K562 (cell line): ENCODE data around the gene HOXB7. TPM values are rescaled to one million over a fixed set of nuclear protein-coding genes. Genes with fewer than 3 reads are reported as not detected.

ENCODE experiments used
- ARID3A ChIP-seq: IDR thresholded peaks from 2 replicates; pipeline ENCODE4 v1.6.1; 2012; ENCODE audit warnings: low read depth, low read length, improper control_type of control experiment, borderline replicate concordance
- ATF2 ChIP-seq: sonication (generic); formaldehyde crosslinking; IDR thresholded peaks from 2 replicates; pipeline ENCODE4 v1.8.1; 2022; ENCODE audit warnings: missing genetic modification reagents
- ATF4 ChIP-seq: fragments of 450-650 bp; formaldehyde crosslinking; IDR thresholded peaks from 2 replicates; pipeline ENCODE4 v1.4.0; 2022; ENCODE audit warnings: mild to moderate bottlenecking, moderate library complexity
- CBX5 ChIP-seq: IDR thresholded peaks from 2 replicates; pipeline ENCODE4 v1.6.1; 2014; ENCODE audit warnings: low read depth, borderline replicate concordance
- DMBX1 ChIP-seq: fragments of 250-450 bp; sonication (Bioruptor Pico); IDR thresholded peaks from 2 replicates; pipeline ENCODE4 v1.8.0; 2022; ENCODE audit warnings: inconsistent platforms, mild to moderate bottlenecking, moderate library complexity, borderline replicate concordance
- E2F6 ChIP-seq, 2 experiments: IDR thresholded peaks; 2 replicates each; pipeline ENCODE4 v1.6.1; 2011; ENCODE audit warnings: borderline replicate concordance in 1 of 2, control low read depth in 1 of 2, low read depth in 1 of 2, low read length in 1 of 2, mild to moderate bottlenecking in 1 of 2, mixed read lengths in 1 of 2, moderate library complexity in 1 of 2; ENCODE audit not compliant: insufficient read depth in 1 of 2, insufficient read length in 1 of 2, poor library complexity in 1 of 2, severe bottlenecking in 1 of 2; ENCODE audit errors: extremely low read depth in 1 of 2
- GABPA ChIP-seq: fragments of 200-800 bp; sonication (Bioruptor generic); conservative IDR thresholded peaks from 2 replicates; pipeline ENCODE4 v1.6.1; 2016; ENCODE audit warnings: low read depth, missing genetic modification characterization, missing compliant biosample characterization
- GTF2B ChIP-seq: IDR thresholded peaks from 2 replicates; pipeline ENCODE4 v1.6.1; 2011; ENCODE audit not compliant: insufficient read length; ENCODE audit errors: extremely low read depth
- POLR2A ChIP-seq: fragments of 450-650 bp; conservative IDR thresholded peaks from 2 replicates; pipeline ENCODE4 v1.6.1; 2016
- PRPF4 ChIP-seq: fragments of 200-400 bp; formaldehyde crosslinking; IDR thresholded peaks from one replicate; pipeline ENCODE4 v1.6.1; 2017; ENCODE audit warnings: low read length, low read depth, mild to moderate bottlenecking; ENCODE audit not compliant: insufficient read depth, poor library complexity, severe bottlenecking
- RBBP5 ChIP-seq: fragments of 200-600 bp; sonication (generic); IDR thresholded peaks from 2 replicates; pipeline ENCODE4 v1.6.1; 2012; ENCODE audit warnings: borderline replicate concordance, mild to moderate bottlenecking, low read length, control low read depth, inconsistent platforms; ENCODE audit not compliant: insufficient read depth, poor library complexity, severe bottlenecking
- SNAPC5 ChIP-seq: fragments of 250-450 bp; sonication (Bioruptor Pico); IDR thresholded peaks from 2 replicates; pipeline ENCODE4 v1.8.0; 2021; ENCODE audit warnings: moderate library complexity, mild to moderate bottlenecking, inconsistent platforms
- ZNF764 ChIP-seq: fragments of 250-450 bp; sonication (Bioruptor Pico); IDR thresholded peaks from 2 replicates; pipeline ENCODE4 v1.4.0; 2020; ENCODE audit warnings: low read depth, mild to moderate bottlenecking, moderate library complexity
- polyA plus RNA-seq, 8 experiments: library from polyadenylated mRNA; depleted of rRNA in 4 of 8; stranded (reverse) in 5 of 8; unstranded in 3 of 8; fragments of >200 nt; fragmentation: Nextera tagmentation in 2 of 8; fragmentation: Illumina TruSeq in 1 of 8; extraction: Ambion mirVana in 2 of 8; extraction: Trizol in 1 of 8; gene quantifications; 2 replicates each; pipeline versions ENCODE4 v1.2.1 to v1.2.3, GENCODE V29; 2011 to 2014; ENCODE audit warnings: inconsistent platforms in 1 of 8, missing spikeins in 1 of 8
- total RNA-seq, 7 experiments: library from RNA; depleted of rRNA in 6 of 7; stranded (reverse); fragments of >200 nt in 6 of 7; fragmentation: Illumina TruSeq in 2 of 7; extraction: Trizol in 2 of 7; gene quantifications; 2 replicates each; pipeline versions ENCODE4 v1.2.1 to v1.2.3, GENCODE V29; 2011 to 2021; ENCODE audit warnings: low replicate concordance in 1 of 7

Gene HOXB7
- total and polyA plus RNA-seq, 9 of the 15 experiments (the other 6 are each of a cell fraction or from before 2014, with no cell fraction given) = 5.5 to 16.7 (median 8.3) TPM

GRCh38 chr17:48578616-48579470 lies 32.0 kb downstream of the HOXB7 start (continued):
- TF ChIP-seq ATF4 (CRISPR knock-in tag) (0 out of 2 replicates have a peak, but pooled peaks have one; percentile 22), SNAPC5 (no peak), ZNF764 (no peak), ARID3A (no peak), PRPF4 (no peak), RBBP5 (peak; percentile 72), GABPA (tag) (0 out of 2 replicates have a peak, but pooled peaks have one; percentile 24), E2F6 (IDR thresholded peaks at IDR 0.05; ENCODE audit: borderline replicate concordance in 1 of 2, extremely low read depth in 1 of 2, insufficient read depth in 1 of 2, insufficient read length in 1 of 2, low read depth in 1 of 2, low read length in 1 of 2, poor library complexity in 1 of 2, severe bottlenecking in 1 of 2) (no peak), GTF2B (no peak), CBX5 (no peak), DMBX1 (CRISPR knock-in tag) (no peak), ATF2 (no peak), POLR2A (peak; percentile 73)
